HL-60/S4 treated with retinoic acid at 250 ng/mL for 4 days and 3 days (cell line): Measurements from ENCODE around the gene CHCHD3.

Experiments
- in situ Hi-C: fragments of 300-500 bp; cut with MboI; formaldehyde crosslinking; loops from 2 replicates; pipeline ENCODE4 v1.7.0; 2022; ENCODE audit warnings: low sequenced_read_pairs

The CHCHD3 gene

DNA sequence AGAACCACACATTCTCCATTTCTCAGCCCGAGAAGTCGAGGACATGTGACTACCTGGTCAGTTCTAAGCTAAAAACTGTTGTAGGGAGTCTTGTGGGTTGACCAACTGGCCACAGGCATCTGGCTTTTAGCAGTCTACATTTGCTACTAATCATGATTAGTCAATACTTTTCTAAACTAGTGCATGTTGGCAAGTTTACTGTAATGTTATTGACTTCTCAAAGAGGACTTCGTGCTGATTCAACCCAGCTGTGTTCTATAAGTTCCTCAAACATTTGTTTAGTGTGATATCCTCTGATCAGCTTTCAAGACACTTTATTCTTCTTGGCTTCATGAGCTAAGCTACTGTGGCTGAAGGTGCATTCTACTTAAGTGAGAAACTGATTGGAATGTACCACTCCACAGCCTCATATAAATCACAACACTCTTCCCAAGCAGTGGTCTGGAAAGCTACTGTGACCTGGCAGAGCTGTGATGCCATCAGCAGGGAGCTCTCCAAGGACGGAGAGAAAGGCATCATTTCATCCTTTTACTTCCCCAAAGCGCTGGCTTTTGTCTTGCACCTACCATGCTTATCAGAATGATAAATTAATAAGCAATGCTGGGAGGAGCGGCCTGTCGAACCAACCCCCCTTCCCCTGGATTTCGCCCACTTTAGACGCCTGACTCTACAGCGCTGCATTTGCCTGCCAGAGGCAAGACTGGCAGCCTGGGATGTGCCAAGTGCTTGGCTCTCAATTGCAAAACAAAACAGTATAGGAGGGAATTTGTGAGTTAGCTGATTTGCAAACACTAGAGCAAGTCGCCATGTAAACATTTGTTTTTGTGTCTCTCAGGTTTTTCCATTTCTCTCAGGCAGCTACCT, 298.9 kb downstream of the CHCHD3 start:
- in situ Hi-C loops, result no loop called here

- in situ Hi-C loops, result no loop called here
Observed at GRCh38 chr7:132780822-132781221, 301.1 kb downstream of the CHCHD3 start.

- in situ Hi-C loops, result no loop called here
Observed at GRCh38 chr7:132779164-132779563, 302.7 kb downstream of the CHCHD3 start.

DNA sequence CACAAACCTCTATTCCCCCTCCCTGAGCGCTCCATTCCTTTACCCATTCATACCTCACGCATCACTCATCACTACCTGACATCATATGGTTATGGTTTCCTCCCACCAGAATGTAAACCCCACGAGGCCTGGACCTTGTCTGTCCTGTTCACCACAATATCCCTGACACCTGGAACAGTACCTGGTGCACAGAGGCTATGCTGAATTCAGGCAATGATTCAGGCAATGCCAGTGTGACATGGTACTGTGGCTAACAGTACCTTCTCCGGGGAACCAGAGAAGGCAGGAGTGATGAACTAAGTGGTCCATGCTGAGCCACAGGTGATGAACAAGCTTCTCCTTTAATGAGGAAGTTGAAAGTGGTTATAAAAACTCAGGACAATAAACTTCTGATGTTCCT, 303.1 kb downstream of the CHCHD3 start:
- in situ Hi-C loops, result no loop called here

DNA sequence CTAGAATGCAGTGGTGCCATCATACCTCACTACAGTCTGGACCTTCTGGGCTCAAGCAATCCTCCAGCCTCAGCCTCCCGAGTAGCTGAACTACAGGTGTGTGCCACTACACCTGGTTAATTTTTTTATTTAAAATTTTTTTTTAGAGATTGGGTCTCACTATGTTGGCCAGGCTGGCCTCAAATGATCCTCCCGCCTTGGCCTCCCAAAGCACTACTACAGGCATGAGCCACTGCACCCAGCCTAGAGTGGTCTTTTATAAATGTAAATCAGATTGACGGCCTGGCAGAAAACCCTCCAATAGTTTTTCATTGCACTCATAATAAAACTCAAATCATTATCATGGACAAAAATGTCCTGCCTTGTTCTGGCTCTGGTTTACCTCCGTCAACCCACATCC, 303.9 kb downstream of the CHCHD3 start:
- in situ Hi-C loops, result no loop called here

DNA sequence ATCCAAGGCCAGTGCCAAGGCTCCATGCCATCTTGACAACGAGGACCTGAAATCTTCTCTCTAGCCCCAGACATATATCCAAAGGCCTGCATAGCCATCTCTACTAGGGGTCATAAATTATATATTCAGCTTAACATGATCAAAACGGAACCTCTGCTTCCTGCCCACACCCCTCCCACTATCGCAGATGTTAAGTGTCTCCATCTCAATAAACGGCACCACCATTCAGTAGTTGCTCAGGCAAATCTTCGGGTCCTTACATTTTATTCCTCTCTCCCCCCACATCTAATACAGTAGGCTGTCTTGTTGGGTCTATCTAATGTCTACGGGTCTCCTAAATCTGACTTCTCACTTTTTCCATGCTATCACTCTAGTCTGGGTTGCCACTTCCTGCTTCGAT, 304.5 kb downstream of the CHCHD3 start:
- in situ Hi-C loops, result no loop called here

DNA sequence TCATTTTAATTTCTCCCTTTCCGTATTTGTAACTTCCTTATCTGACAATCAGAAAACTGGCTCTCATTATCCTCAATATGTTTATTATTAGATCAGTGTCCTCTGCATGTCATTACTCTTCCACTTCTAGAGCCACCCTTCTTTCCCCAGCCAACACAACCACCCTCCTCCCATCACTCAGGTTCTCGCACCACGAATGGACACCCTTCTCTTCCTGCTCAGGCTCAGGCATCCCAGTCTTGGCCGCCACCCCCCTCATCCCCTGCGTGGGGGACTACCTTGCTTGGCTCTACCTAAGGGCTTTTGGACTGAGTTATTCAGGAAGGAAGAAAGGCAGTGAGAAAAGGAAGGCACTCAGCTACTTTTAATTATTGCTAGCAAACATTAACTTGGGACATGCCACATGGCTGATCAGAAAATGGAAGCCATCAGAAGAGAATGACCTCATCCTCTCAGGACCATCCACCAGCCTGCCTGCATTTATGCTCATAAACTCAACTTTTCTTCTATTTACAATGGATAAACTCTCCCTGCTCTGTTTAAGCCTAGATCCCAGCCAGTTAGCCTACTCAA, 305.8 kb downstream of the CHCHD3 start:
- in situ Hi-C loops, result no loop called here

GRCh38 chr7:132773527-132773956, 308.3 kb downstream of the CHCHD3 start:
- in situ Hi-C loops, result no loop called here

DNA sequence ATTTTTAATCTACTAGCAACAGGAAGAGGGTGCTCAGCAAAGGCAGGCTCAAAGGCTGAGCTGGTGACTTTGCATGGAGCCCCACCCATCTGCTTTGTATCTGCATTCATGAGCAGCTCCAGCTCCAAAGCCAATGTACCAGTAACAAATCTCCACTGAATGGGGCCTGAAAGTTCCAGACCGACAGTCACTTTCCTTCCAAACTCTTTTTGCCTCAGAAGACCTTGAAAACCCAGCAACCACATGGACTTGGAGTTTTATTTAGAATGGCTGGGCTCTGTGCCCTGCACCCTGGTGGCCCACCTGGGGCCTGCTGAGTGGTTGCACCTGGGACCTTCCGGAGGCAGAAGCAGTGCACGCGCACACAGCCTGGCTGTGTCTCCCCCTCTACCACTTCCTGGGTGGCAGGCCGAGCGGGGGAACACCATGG, 310.6 kb downstream of the CHCHD3 start:
- in situ Hi-C loops, result no loop called here

DNA sequence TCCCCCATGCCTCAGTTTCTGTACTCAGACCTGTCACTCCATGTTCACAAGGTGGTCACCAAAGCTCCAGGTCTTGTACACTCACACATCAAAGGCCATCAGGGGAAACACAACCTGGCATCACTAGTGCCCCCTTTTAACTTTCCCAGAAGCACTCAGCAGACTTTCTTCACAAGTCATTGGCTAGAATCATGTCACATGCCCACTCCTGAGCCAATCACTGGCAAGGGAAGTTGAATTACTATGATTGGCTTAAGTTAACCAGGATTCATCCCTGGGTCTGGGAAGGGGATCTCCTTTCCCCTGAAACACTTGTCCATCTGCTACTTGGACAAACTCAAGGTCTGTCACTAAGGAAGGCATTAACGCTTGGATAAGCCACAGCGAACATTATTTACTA, 311.8 kb downstream of the CHCHD3 start:
- in situ Hi-C loops, result no loop called here

GRCh38 chr7:132769280-132769679, 312.6 kb downstream of the CHCHD3 start:
- in situ Hi-C loops, result no loop called here

- in situ Hi-C loops, result no loop called here
Observed at GRCh38 chr7:132768099-132768498, 313.8 kb downstream of the CHCHD3 start.

DNA sequence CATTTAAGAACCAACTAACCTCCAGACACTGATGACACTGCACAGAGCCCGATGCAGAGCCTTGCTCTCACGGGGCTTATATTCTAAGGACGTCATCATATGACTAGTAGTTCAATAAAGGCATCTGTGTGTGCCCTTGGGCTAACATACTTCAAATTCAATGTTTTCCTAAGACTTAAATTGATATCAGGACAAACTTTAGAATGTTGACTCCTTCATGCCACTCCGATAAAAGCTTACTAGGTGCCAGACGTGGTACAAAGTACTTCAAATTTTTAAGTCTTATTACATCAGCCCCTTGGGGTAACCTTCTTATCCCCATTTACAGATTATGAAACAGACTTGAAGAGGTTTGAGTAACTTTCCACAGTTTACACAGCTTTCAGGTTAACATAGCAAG, 314.5 kb downstream of the CHCHD3 start:
- in situ Hi-C loops, result no loop called here

GRCh38 chr7:132766660-132767059, 315.2 kb downstream of the CHCHD3 start:
- in situ Hi-C loops, result no loop called here

DNA sequence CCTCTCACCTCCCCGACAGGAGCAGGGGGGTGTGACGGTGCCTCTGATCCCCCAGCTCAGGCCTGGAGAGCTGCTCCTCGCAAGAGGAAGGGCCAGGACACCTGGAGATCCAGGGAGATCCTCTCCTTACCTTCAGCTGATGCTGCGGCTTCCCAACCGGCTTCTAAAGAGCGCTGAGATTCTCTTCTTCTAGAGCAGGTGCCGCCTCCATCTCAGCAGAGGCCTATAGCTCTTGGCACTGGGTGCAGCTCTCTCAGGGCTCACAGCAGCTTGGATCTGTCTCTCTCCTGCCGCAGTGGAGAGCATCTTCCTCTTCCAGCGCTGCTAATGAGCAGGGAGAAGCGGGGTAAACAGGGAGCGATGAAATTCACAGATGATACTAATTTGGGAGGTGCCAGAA, 316.0 kb downstream of the CHCHD3 start:
- in situ Hi-C loops, result no loop called here

DNA sequence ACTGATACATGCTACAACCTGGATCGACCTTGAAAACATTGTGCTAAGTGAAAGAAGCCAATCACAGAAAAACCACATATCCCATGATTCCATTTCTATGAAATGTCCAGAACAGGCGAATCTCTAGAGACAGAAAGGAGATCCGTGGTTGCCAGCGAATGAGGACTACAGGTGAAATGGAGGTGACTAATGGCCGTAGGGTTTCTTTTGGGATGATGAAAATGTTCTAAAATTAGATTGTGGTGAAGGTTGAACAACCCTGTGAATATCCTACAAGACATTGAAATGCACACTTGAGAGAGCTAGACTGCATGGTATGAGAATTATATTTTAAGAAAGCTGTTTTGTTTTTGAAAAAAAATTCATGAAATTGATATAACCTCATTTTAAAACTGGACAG, 317.1 kb downstream of the CHCHD3 start:
- in situ Hi-C loops, result no loop called here

- in situ Hi-C loops, result no loop called here
Observed at GRCh38 chr7:132760866-132761265, 321.0 kb downstream of the CHCHD3 start.

DNA sequence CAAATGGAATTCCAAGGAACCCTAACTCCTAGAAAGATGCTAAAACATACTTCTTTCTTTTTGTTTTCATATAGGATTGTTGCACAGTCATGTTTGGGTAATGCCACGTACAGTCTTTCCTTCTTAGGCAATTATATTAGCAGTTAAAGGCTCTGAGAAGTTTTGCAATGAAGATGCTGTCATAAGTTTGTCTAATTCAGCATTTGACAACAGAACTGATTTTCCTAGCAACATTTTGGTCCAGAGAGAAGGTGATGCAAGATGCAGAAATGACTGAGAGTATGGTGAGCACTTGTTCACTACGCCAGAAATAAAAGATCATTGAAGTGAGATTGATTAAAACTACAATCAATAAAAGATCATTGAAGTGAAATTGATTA, 321.7 kb downstream of the CHCHD3 start:
- in situ Hi-C loops, result no loop called here

- in situ Hi-C loops, result no loop called here
Observed at GRCh38 chr7:132759482-132760243, 322.2 kb downstream of the CHCHD3 start.

- in situ Hi-C loops, result no loop called here
Observed at GRCh38 chr7:132758986-132759385, 322.9 kb downstream of the CHCHD3 start.

GRCh38 chr7:132757783-132758182, 324.1 kb downstream of the CHCHD3 start:
- in situ Hi-C loops, result no loop called here

- in situ Hi-C loops, result no loop called here
Observed at GRCh38 chr7:132756484-132756990, 325.4 kb downstream of the CHCHD3 start.
